ENCODE results near the gene NUDT22. TPM values are rescaled to one million over a fixed set of nuclear protein-coding genes. Genes with fewer than 3 reads are reported as not detected.

The NUDT22 gene
- total RNA-seq, 2 experiments from 2014 or later: 86.7 to 91.6 TPM

DNA sequence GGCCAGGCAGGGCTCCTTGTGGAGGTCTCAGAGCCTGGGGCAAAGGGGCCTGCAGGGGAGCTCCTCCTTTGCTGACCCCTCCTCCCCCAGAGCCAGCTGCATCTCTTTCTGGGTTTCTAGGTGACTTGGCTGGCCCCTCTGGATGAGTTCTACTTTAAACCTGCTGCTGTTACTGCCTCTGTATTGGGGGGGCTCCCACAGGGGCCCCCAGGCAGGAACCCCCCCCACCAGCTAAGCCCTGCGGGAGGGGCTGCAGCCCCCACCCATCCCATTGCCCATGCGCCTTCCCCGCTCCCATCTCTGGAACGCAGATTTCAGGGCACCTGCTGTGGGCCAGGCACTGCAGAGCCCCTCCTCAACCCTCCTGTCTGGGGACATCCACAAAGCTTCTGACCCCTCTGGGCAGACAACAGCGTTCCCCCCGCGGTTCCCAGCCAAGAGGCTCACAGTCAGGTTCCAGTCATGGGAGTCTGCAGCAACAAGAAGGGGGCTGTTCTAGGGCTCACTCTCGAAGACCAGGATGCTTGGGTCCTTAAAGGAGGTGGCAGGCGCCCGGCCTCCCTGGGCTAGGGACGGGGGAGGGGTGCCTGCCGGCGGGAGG is 24.4 kb downstream of the NUDT22 start:
- CTCF ChIA-PET: interaction anchor here (0.7 to 3.7 kb wide), 11 partner anchors 8 to 81 kb away, joined by 3 to 63 read pairs (median 5); partner anchors contain the start of genes CATSPERZ, DNAJC4 and STIP1
- POLR2A ChIA-PET: interaction anchor here (0.6 to 2.4 kb wide), 6 partner anchors 9 to 43 kb away, joined by 3 to 18 read pairs (median 6); partner anchors contain the start of genes BAD, FERMT3 and FKBP2
- Mint-ChIP-seq H3K4me1 (ENCODE audit: low read depth) (peaks cover 44% of the 10 kb centered on the region), H3K9me3 (ENCODE audit: insufficient read depth) (no peaks in the 10 kb centered on the region), H3K36me3 (ENCODE audit: low read depth) (no peaks in the 10 kb centered on the region), H3K4me3 (peak overlapping the region; percentile 80), H3K27ac (no peak overlapping the region), H3K27me3 (ENCODE audit: low read depth) (no peaks in the 10 kb centered on the region)
- ATAC-seq (no peak), DNase-seq (no peak)

DNA sequence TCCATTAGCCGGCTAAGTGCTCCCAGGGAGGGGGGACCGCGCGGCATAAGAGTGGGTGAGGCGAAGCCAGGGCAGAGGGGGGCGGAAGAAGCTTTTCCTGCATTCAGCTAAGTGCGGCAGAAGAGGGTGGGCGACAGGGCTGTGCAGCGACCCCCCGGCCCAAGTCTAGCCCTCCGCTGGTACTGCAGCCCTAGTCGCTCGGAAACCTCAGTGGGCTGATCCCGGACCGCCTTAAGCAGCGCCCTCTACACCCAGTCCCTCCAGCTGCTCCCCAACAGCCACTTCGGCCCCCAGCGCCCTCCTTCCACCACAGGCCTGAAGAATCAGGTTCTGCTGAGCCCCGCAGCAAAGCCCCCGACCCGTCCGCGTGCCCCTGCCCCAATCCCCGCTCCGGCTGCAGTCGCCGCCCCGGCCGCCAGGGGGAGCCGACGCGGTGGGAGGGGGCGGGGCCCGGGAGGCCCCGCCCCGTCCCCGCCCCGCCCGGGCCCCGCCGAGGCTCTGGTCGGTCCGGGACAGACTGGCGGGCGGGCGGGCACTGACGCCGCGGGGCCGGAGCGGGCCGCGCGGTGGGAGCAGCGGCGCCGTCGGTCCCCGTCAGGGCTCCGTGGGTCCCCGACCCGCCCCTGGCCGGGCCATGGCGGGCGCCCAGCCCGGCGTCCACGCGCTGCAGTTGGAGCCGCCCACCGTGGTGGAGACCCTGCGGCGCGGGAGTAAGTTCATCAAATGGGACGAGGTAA is 25.1 kb downstream of the NUDT22 start, which contains the start of gene PLCB3:
PLCB3 (plus strand) TSS at position 515 of the 737 bp plus-strand sequence; CDS start at position 635, 120 bp downstream.
- Mint-ChIP-seq H3K27me3 (ENCODE audit: low read depth) (no peaks in the 10 kb centered on the region), H3K4me3 (peak within 1 kb of the TSS; percentile 89), H3K27ac (peak within 1 kb of the TSS; percentile 73), H3K4me1 (ENCODE audit: low read depth) (peaks cover 44% of the 10 kb centered on the region), H3K9me3 (ENCODE audit: insufficient read depth) (no peaks in the 10 kb centered on the region), H3K36me3 (ENCODE audit: low read depth) (peaks cover under 1% of the 10 kb centered on the region)
- ChIA-PET POLR2A (interaction anchor here (0.6 to 2.4 kb wide), 6 partner anchors 10 to 66 kb away, joined by 3 to 18 read pairs (median 6); partner anchors contain the start of genes BAD, FERMT3 and STIP1), CTCF (interaction anchor here (0.6 to 3.7 kb wide), 15 partner anchors 9 to 80 kb away, joined by 3 to 63 read pairs (median 5); partner anchors contain the start of genes CATSPERZ, DNAJC4, FKBP2 and STIP1)
- DNase-seq (peak; percentile 67), ATAC-seq (peak; percentile 71)

DNA sequence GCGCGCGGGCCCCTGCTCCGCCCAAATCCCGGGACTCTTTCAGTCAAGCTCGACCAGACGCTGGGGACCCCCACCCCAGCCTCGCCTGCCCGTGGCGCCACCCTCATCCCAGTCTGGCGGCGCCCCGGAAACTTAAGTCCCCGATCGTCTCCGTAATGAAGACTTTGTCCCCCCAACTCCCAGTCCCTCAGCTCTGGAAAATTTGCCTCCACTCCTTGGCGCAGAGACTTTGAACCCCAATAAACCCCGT is 25.6 kb downstream of the NUDT22 start:
- Mint-ChIP-seq H3K27me3 (ENCODE audit: low read depth) (no peaks in the 10 kb centered on the region), H3K27ac (peak overlapping the region; percentile 48), H3K4me3 (peak overlapping the region; percentile 89), H3K9me3 (ENCODE audit: insufficient read depth) (no peaks in the 10 kb centered on the region), H3K4me1 (ENCODE audit: low read depth) (peaks cover 44% of the 10 kb centered on the region), H3K36me3 (ENCODE audit: low read depth) (peaks cover 4% of the 10 kb centered on the region)
- ATAC-seq: no peak
- DNase-seq: no peak
- CTCF ChIA-PET: interaction anchor here (0.6 to 3.7 kb wide), 8 partner anchors 10 to 66 kb away, joined by 3 to 63 read pairs (median 8); partner anchors contain the start of genes CATSPERZ and FKBP2
- POLR2A ChIA-PET: interaction anchor here (0.5 to 2.4 kb wide), 6 partner anchors 10 to 66 kb away, joined by 3 to 18 read pairs (median 4); partner anchors contain the start of genes FERMT3 and STIP1

DNA sequence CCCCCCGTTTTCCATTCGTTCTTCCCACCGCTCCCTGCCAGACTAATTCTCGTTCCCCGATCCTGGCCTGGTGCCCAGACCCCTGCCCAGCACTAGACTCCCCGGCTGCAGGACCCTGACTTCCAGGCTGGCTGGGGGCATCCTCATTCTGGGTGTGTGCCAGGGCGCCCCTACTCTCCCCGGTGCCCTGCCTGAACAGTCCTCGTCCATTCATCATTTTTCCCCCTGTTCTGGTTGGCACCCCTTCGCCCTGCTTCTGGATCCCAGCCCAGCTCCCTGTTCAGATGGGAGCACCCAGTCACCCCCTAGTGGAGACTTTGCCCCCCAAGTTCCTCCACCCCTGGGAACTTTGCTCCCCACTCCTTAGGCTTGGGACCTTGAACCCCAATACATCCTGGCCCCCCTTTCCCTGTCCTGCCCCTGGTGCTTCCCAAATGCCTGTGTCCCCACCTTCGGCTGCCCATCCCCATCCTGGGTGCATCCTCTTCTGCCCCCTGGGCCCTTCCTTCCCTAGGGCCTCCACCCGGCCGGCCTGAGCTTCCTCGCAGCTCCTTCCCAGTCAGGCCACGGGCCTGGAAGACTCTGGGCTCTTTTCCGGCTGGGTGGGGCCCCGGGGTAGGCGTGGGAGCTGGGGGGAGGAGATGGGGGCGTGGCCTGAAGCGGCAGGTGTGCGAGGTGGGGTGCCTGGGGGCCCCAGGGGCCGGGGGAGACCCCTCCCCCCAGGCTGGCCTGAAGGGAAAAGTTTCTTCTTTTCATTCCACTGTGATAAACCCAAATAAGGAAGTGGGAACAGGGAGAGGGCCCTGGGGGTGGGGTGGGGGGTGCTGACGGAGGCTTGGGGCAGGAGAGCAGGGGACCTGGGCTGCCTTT is 26.2 kb downstream of the NUDT22 start:
- Mint-ChIP-seq H3K4me1 (ENCODE audit: low read depth) (peaks cover 41% of the 10 kb centered on the region), H3K4me3 (peak overlapping the region; percentile 89), H3K27me3 (ENCODE audit: low read depth) (no peaks in the 10 kb centered on the region), H3K36me3 (ENCODE audit: low read depth) (peaks cover 4% of the 10 kb centered on the region), H3K27ac (peak overlapping the region; percentile 48), H3K9me3 (ENCODE audit: insufficient read depth) (no peaks in the 10 kb centered on the region)
- ChIA-PET CTCF (interaction anchor here (0.6 to 3.7 kb wide), 8 partner anchors 10 to 67 kb away, joined by 3 to 63 read pairs (median 8); partner anchors contain the start of genes CATSPERZ and FKBP2), POLR2A (interaction anchor here (0.5 to 2.4 kb wide), 6 partner anchors 9 to 67 kb away, joined by 3 to 18 read pairs (median 4); partner anchors contain the start of genes FERMT3 and STIP1)
- DNase-seq (peak; percentile 42), ATAC-seq (peak; percentile 15)

DNA sequence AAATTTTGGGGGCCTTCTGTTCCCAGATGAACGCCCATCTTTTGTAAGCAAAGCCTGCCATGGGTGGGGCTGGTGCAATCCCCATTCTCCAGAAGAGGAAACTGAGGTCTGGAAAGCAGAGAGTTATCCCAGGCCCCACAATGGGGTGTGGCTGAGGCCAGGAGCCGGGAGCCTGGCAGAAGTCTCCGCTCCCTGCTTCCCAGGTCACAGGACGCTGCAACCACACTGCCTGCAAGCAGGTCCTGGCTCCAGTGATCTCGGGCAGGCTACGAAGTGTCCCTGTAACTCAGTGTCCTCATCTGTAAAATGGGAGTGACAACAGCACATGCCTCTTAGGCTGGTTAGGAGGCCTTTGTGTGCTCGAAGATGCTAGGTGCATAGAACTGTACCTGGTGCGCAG is 27.0 kb downstream of the NUDT22 start:
- DNase-seq: no peak
- POLR2A ChIA-PET: interaction anchor here (2.4 kb wide), 1 partner anchor 46 kb away, joined by 9 read pairs; the partner anchor contains the start of gene FERMT3
- no peak overlapping the region for H3K27ac Mint-ChIP-seq
- no peaks in the 10 kb centered on the region for H3K9me3 Mint-ChIP-seq (ENCODE audit: insufficient read depth)
- CTCF ChIA-PET: interaction anchor here (3.7 kb wide), 2 partner anchors 15 to 48 kb away, joined by 23 to 63 read pairs; partner anchors contain the start of gene CATSPERZ
- H3K4me1 Mint-ChIP-seq (ENCODE audit: low read depth): peaks cover 36% of the 10 kb centered on the region
- H3K27me3 Mint-ChIP-seq (ENCODE audit: low read depth): no peaks in the 10 kb centered on the region
- ATAC-seq: no peak
- H3K4me3 Mint-ChIP-seq: peak overlapping the region; percentile 18
- H3K36me3 Mint-ChIP-seq (ENCODE audit: low read depth): peaks cover 7% of the 10 kb centered on the region

DNA sequence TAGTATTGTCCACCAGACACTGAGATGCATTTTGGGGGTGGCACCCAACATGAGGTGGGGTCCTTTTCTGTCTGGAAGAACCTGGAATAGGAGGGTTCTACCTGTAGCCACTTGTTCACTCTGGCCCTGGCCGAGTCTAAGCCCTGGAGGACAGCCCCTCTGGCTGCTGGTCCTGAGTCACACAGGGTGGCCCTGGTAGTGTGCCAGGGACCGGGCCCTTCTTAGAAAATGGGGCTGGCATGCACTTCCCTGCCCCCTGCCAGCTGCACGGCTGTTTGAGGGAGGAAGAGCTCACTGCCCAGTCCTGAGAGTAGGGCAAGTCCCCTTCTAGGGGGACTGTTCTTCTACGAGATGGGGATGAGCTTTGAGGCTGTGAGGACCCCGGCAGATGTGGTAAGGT is 27.4 kb downstream of the NUDT22 start:
- DNase-seq (no peak), ATAC-seq (no peak)
- Mint-ChIP-seq H3K4me1 (ENCODE audit: low read depth) (peaks cover 33% of the 10 kb centered on the region), H3K36me3 (ENCODE audit: low read depth) (peaks cover 7% of the 10 kb centered on the region), H3K27ac (no peak overlapping the region), H3K4me3 (peak overlapping the region; percentile 18), H3K9me3 (ENCODE audit: insufficient read depth) (no peaks in the 10 kb centered on the region), H3K27me3 (ENCODE audit: low read depth) (no peaks in the 10 kb centered on the region)
- POLR2A ChIA-PET: interaction anchor here (0.7 kb wide), 1 partner anchor 15 kb away, joined by 3 read pairs; no protein-coding TSS in a partner anchor
- CTCF ChIA-PET: interaction anchor here (1.5 to 1.9 kb wide), 2 partner anchors 9 to 29 kb away, joined by 3 to 4 read pairs; no protein-coding TSS in a partner anchor

DNA sequence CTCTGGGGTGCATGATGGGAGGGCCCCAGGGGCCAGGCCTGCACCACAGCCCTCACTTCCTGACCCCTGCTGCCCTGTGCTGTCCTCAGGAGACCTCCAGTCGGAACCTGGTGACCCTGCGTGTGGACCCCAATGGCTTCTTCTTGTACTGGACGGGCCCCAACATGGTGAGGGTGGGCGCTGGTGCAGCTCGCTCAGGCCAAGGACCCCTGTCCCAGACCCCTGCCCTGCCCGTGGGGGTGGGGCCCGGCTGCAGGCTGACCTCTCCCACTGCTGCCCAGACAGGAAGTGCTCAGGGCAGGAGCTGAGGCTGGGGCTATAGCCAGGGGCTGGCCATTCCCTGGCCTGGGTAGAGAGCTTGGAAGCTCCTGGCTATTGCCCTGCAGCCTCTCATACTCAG is 28.3 kb downstream of the NUDT22 start:
- Mint-ChIP-seq H3K9me3 (ENCODE audit: insufficient read depth) (no peaks in the 10 kb centered on the region), H3K4me3 (no peak overlapping the region), H3K36me3 (ENCODE audit: low read depth) (peaks cover 8% of the 10 kb centered on the region), H3K27me3 (ENCODE audit: low read depth) (no peaks in the 10 kb centered on the region), H3K4me1 (ENCODE audit: low read depth) (peaks cover 36% of the 10 kb centered on the region), H3K27ac (no peak overlapping the region)
- POLR2A ChIA-PET: interaction anchor here (0.7 to 1.2 kb wide), 2 partner anchors 15 kb away, joined by 3 to 5 read pairs; no protein-coding TSS in a partner anchor
- ATAC-seq (no peak), DNase-seq (no peak)
- CTCF ChIA-PET: interaction anchor here (1.5 to 1.9 kb wide), 2 partner anchors 10 to 28 kb away, joined by 3 to 4 read pairs; no protein-coding TSS in a partner anchor

DNA sequence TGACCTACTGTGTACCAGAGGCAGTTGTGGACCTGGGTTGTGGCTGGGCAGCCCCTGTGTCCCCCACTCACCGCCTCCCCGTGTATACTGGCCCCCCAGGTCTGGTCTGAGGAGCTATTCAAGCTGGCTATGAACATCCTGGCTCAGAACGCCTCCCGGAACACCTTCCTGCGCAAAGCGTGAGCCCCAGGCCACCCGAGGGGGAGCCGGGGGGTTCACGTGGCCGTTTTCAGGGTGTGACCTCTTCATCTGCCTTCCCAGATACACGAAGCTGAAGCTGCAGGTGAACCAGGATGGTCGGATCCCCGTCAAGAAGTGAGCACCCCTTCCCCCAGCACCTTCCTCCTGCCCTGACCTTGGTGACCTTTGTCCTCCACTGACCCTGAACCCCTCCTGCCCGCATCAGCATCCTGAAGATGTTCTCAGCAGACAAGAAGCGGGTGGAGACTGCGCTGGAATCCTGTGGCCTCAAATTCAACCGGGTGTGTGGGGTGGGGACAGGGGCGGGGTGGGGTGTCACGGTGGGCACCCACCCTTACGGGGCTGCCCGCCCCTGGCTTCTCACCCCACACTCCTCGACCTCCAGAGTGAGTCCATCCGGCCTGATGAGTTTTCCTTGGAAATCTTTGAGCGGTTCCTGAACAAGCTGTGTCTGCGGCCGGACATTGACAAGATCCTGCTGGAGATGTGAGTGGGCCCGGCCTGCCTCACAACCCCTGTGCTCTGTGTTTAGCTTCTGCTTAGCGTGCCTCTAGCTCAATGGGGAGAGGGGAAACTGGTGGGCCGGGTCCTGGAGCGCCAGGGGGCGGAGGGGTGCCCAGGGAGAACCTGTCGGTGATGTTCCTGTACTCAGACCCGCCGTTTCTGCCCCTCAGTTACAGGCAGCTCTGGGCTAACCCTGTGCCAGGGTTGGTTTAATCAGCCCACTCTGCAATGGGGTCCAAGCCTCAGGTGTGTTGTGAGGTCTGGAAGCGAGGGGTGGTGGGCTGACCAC is 29.4 kb downstream of the NUDT22 start:
- Mint-ChIP-seq H3K27ac (no peak overlapping the region), H3K9me3 (ENCODE audit: insufficient read depth) (no peaks in the 10 kb centered on the region), H3K36me3 (ENCODE audit: low read depth) (peaks cover 15% of the 10 kb centered on the region), H3K4me1 (ENCODE audit: low read depth) (peaks cover 35% of the 10 kb centered on the region), H3K4me3 (no peak overlapping the region), H3K27me3 (ENCODE audit: low read depth) (no peaks in the 10 kb centered on the region)
- ATAC-seq (no peak), DNase-seq (no peak)
- POLR2A ChIA-PET: interaction anchor here (0.7 to 1.2 kb wide), 3 partner anchors 14 to 29 kb away, joined by 3 to 5 read pairs (median 3); partner anchors contain the start of genes NUDT22 and TRPT1
- CTCF ChIA-PET: interaction anchor here (0.6 to 1.9 kb wide), 4 partner anchors 9 to 27 kb away, joined by 3 to 4 read pairs (median 4); partner anchors contain the start of gene PPP1R14B

DNA sequence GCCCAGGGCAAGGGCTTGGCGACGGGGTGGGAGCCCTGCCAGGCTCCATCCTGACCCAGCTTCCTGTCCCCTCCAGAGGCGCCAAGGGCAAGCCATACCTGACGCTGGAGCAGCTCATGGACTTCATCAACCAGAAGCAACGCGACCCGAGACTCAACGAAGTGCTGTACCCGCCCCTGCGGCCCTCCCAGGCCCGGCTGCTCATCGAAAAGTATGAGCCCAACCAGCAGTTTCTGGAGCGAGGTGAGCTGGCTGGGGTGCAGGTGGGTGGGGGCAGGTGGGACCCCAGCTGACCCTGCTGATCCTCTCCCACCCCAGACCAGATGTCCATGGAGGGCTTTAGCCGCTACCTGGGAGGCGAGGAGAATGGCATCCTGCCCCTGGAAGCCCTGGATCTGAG is 30.2 kb downstream of the NUDT22 start:
- H3K27me3 Mint-ChIP-seq (ENCODE audit: low read depth): no peaks in the 10 kb centered on the region
- CTCF ChIA-PET: interaction anchor here (1.3 kb wide), 1 partner anchor 13 kb away, joined by 4 read pairs; no protein-coding TSS in a partner anchor
- H3K9me3 Mint-ChIP-seq (ENCODE audit: insufficient read depth): no peaks in the 10 kb centered on the region
- peaks cover 28% of the 10 kb centered on the region for H3K4me1 Mint-ChIP-seq (ENCODE audit: low read depth)
- no peak overlapping the region for H3K4me3 Mint-ChIP-seq
- H3K27ac Mint-ChIP-seq: no peak overlapping the region
- no peak for ATAC-seq
- POLR2A ChIA-PET: interaction anchor here (0.7 to 1.0 kb wide), 2 partner anchors 13 to 30 kb away, joined by 3 to 4 read pairs; partner anchors contain the start of genes NUDT22 and TRPT1
- H3K36me3 Mint-ChIP-seq (ENCODE audit: low read depth): peaks cover 15% of the 10 kb centered on the region
- DNase-seq: no peak

DNA sequence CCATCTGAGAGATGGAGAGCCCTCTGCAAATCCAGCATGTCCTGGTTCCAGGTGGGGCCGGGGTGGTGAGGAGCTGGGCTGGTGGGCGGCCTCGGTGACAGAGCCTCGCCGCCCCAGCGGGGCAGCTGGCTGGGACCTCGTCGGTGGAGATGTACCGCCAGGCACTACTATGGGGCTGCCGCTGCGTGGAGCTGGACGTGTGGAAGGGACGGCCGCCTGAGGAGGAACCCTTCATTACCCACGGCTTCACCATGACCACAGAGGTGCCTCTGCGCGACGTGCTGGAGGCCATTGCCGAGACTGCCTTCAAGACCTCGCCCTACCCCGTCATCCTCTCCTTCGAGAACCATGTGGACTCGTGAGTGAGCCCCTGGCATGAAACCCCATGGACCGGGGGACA is 32.3 kb downstream of the NUDT22 start:
- Mint-ChIP-seq H3K4me1 (ENCODE audit: low read depth) (peaks cover 15% of the 10 kb centered on the region), H3K27me3 (ENCODE audit: low read depth) (no peaks in the 10 kb centered on the region), H3K4me3 (no peak overlapping the region), H3K9me3 (ENCODE audit: insufficient read depth) (no peaks in the 10 kb centered on the region), H3K27ac (no peak overlapping the region), H3K36me3 (ENCODE audit: low read depth) (peaks cover 21% of the 10 kb centered on the region)
- CTCF ChIA-PET: interaction anchor here (1.2 kb wide), 1 partner anchor 12 kb away, joined by 4 read pairs; no protein-coding TSS in a partner anchor
- no peak for ATAC-seq
- POLR2A ChIA-PET: interaction anchor here (0.6 to 1.5 kb wide), 3 partner anchors 11 to 34 kb away, joined by 3 to 8 read pairs (median 3); no protein-coding TSS in a partner anchor
- DNase-seq: no peak
